HUES48 (cell line): ENCODE data around the gene CPNE5.

Source experiments
- H3K27ac ChIP-seq: one replicate; pipeline ENCODE4 v1.7.0; 2013; ENCODE audit warnings: low read depth, low read length, inconsistent platforms
- H3K27me3 ChIP-seq: 2 replicates; pipeline ENCODE4 v1.6.1; 2013; ENCODE audit warnings: mild to moderate bottlenecking, low read length; ENCODE audit not compliant: control insufficient read depth, insufficient read depth
- H3K36me3 ChIP-seq: 2 replicates; pipeline ENCODE4 v1.6.1; 2013; ENCODE audit warnings: low read length; ENCODE audit not compliant: control insufficient read depth, insufficient read depth
- H3K4me1 ChIP-seq: 2 replicates; pipeline ENCODE4 v1.6.1; 2013; ENCODE audit warnings: mild to moderate bottlenecking, low read length; ENCODE audit not compliant: control insufficient read depth, insufficient read depth
- H3K4me3 ChIP-seq: 2 replicates; pipeline ENCODE4 v1.5.1; 2013; ENCODE audit warnings: mild to moderate bottlenecking, low read depth, low read length
- H3K9ac ChIP-seq: 2 replicates; pipeline ENCODE4 v1.6.1; 2013; ENCODE audit warnings: mild to moderate bottlenecking, low read depth, low read length, moderate library complexity
- H3K9me3 ChIP-seq: 2 replicates; pipeline ENCODE4 v1.6.1; 2013; ENCODE audit warnings: low read length; ENCODE audit not compliant: control insufficient read depth, insufficient read depth

Gene CPNE5

DNA sequence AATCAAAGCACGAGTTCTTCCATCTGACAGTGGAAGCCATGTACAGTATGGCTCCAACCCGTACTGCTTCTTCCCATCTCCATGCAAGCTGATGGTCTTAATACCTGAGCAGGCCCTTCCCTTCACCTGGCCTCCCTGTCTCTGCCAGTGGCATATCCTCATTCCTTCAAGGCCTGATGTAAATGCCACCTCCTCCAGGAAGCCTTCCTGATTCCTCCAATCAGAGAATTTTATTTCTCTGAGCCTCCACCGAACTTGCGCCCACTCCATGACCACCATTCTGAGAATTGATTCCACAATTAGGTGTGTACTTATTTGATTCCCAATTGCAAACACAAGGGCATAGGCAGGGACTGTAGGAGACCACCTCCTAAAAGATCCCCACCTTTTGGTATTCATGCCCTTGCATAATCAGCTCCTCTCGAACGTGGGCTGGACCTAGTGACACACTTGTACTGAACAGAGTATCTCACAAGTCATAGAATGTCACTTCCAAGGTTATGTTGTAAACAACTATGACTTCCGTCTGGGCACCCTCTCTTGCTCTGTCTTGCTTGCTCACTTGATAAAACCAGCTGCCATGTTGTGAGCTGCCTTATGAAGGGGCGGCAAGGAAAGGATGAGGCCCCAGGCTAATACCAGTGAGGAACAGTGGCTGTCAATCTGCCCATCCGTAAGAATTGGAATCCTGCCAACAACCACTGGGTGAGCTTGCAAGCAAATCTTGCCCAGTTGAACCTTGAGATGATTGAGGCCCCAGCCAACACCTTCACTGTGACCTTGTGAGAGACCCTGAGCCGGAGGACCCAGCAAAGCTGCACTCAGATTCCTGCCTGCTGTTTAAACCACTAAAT is 38.8 kb downstream of the CPNE5 start:
- no peaks in the 10 kb centered on the region for H3K27me3 ChIP-seq
- H3K4me1 ChIP-seq: peaks cover 15% of the 10 kb centered on the region
- no peaks in the 10 kb centered on the region for H3K9me3 ChIP-seq
- no peak overlapping the region for H3K27ac ChIP-seq
- no peak overlapping the region for H3K4me3 ChIP-seq
- no peak overlapping the region for H3K9ac ChIP-seq
- no peaks in the 10 kb centered on the region for H3K36me3 ChIP-seq

DNA sequence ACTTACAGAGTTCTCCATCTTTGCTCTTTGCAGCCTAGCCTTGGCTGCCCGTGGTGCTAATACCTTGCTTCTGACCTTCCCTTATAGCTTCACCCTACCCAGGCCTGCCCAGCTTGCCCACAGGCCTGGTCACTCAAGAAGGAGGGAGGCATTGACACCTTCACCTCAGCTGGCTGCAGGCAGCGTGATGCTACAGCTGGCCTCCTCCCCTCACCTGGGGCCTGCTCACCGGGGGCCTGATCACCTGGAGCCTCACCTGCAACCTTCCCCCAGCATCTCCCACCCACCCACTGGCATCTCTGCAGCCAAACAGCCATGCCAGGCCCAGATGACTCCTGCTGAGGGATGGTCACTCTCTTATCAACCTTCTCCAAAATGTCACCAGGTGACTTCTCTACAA is 40.4 kb downstream of the CPNE5 start:
- Histone ChIP-seq H3K36me3 (no peaks in the 10 kb centered on the region), H3K9ac (no peak overlapping the region), H3K4me3 (no peak overlapping the region), H3K9me3 (no peaks in the 10 kb centered on the region), H3K4me1 (peaks cover 6% of the 10 kb centered on the region), H3K27me3 (no peaks in the 10 kb centered on the region), H3K27ac (no peak overlapping the region)

DNA sequence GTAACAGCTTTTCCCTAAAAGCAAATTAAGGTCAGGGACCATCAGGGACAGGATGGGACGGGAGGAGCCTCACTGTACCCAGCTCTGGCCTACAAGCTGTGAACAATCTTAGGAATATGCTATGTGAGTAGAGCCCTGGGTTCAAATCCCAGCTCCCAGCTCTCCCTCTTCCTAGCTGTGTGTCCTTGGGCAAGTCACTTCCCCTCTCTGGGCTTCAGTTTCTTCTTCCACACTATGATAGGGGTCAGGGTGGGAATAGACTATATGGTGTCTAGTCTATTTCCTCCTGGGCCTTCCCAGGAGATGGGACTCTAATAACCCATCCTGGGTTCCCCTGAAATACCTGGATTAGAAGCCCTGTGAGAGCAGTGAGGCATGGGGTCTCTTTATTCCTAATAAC is 41.6 kb downstream of the CPNE5 start:
- H3K27me3 ChIP-seq: no peaks in the 10 kb centered on the region
- H3K27ac ChIP-seq: no peak overlapping the region
- H3K9ac ChIP-seq: no peak overlapping the region
- no peaks in the 10 kb centered on the region for H3K36me3 ChIP-seq
- no peaks in the 10 kb centered on the region for H3K9me3 ChIP-seq
- no peak overlapping the region for H3K4me3 ChIP-seq
- H3K4me1 ChIP-seq: peaks cover 10% of the 10 kb centered on the region

DNA sequence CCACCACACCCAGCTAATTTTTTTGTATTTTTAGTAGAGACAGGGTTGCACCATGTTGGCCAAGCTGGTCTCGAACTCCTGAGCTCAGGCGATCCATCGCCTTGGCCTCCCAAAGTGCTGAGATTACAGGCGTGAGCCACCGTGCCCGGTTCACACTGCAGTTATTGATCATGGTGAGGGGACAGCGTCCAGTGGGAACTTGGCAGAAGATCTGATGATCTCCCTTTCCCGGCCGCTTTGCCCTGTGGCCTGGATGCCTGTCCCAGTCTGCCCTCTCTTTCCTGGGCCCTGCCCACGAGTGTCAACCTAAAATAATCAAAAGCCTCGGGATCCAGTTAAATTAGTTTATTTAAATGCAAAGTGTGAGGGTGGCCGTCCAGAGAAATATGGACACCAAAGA is 42.2 kb downstream of the CPNE5 start:
- Histone ChIP-seq H3K27ac (no peak overlapping the region), H3K9me3 (no peaks in the 10 kb centered on the region), H3K4me1 (peaks cover 10% of the 10 kb centered on the region), H3K36me3 (no peaks in the 10 kb centered on the region), H3K27me3 (no peaks in the 10 kb centered on the region), H3K4me3 (no peak overlapping the region), H3K9ac (no peak overlapping the region)

DNA sequence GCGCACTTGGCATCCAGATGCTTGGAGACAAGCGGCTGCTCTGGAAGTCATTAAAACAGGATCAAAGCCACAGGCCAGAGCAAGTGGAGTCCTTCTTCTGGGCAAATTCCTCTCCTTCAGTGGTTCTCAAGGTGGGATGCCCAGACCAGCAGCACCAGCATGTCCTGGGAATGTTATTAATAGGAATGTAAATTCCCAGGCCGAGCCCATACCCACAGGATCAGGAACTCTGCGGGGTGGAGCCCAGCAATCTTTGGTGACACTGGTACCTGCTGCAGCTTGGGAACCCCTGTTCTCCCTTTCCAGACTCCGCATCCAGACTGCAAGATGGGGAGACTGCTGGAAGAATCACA is 44.6 kb downstream of the CPNE5 start:
- Histone ChIP-seq H3K27me3 (no peaks in the 10 kb centered on the region), H3K9ac (no peak overlapping the region), H3K4me1 (peaks cover 11% of the 10 kb centered on the region), H3K4me3 (no peak overlapping the region), H3K27ac (no peak overlapping the region), H3K36me3 (no peaks in the 10 kb centered on the region), H3K9me3 (no peaks in the 10 kb centered on the region)

- Histone ChIP-seq H3K9ac (no peak overlapping the region), H3K27ac (peak overlapping the region; percentile 42), H3K36me3 (no peaks in the 10 kb centered on the region), H3K27me3 (no peaks in the 10 kb centered on the region), H3K4me3 (0 out of 2 replicates have a peak overlapping the region, but pooled peaks have one; percentile 2), H3K4me1 (peaks cover 17% of the 10 kb centered on the region), H3K9me3 (no peaks in the 10 kb centered on the region)
These were observed 45.1 kb downstream of the CPNE5 start for GRCh38 chr6:36793913-36794712.

GRCh38 chr6:36793296-36793912 is 45.8 kb downstream of the CPNE5 start:
- Histone ChIP-seq H3K4me3 (0 out of 2 replicates have a peak overlapping the region, but pooled peaks have one; percentile 2), H3K36me3 (no peaks in the 10 kb centered on the region), H3K9ac (no peak overlapping the region), H3K4me1 (peaks cover 24% of the 10 kb centered on the region), H3K27ac (peak overlapping the region; percentile 42), H3K27me3 (no peaks in the 10 kb centered on the region), H3K9me3 (no peaks in the 10 kb centered on the region)

GRCh38 chr6:36791521-36792135 is 47.6 kb downstream of the CPNE5 start:
- H3K27me3 ChIP-seq: no peaks in the 10 kb centered on the region
- no peaks in the 10 kb centered on the region for H3K9me3 ChIP-seq
- H3K36me3 ChIP-seq: no peaks in the 10 kb centered on the region
- H3K4me1 ChIP-seq: peaks cover 26% of the 10 kb centered on the region
- no peak overlapping the region for H3K4me3 ChIP-seq
- H3K27ac ChIP-seq: no peak overlapping the region
- H3K9ac ChIP-seq: no peak overlapping the region

- Histone ChIP-seq H3K27ac (no peak overlapping the region), H3K27me3 (no peaks in the 10 kb centered on the region), H3K36me3 (no peaks in the 10 kb centered on the region), H3K9ac (no peak overlapping the region), H3K4me3 (no peak overlapping the region), H3K9me3 (no peaks in the 10 kb centered on the region), H3K4me1 (peaks cover 32% of the 10 kb centered on the region)
These were observed 48.2 kb downstream of the CPNE5 start for GRCh38 chr6:36791085-36791484.

- no peaks in the 10 kb centered on the region for H3K36me3 ChIP-seq
- H3K9ac ChIP-seq: no peak overlapping the region
- no peaks in the 10 kb centered on the region for H3K9me3 ChIP-seq
- peak overlapping the region; percentile 33 for H3K27ac ChIP-seq
- H3K4me1 ChIP-seq: peaks cover 33% of the 10 kb centered on the region
- no peaks in the 10 kb centered on the region for H3K27me3 ChIP-seq
- H3K4me3 ChIP-seq: no peak overlapping the region
These were observed 50.5 kb downstream of the CPNE5 start for GRCh38 chr6:36788768-36789167.
